ENCODE results near the gene ITGA4.

GRCh38 chr2:181552808-181553207, 95.6 kb downstream of the ITGA4 start:
- no peak for TF ChIP-seq CTCF (IDR thresholded peaks at IDR 0.05)
- no peak for TF ChIP-seq POLR2A (IDR thresholded peaks at IDR 0.05)
